Measurements from ENCODE around the gene BAMBI.

The BAMBI gene

GRCh38 chr10:28709001-28709710 is 31.8 kb downstream of the BAMBI start:
- no peak for DNase-seq

GRCh38 chr10:28710202-28710886 is 33.0 kb downstream of the BAMBI start:
- no peak for DNase-seq

GRCh38 chr10:28711041-28711440 is 33.7 kb downstream of the BAMBI start:
- DNase-seq: no peak

GRCh38 chr10:28711776-28712175 is 34.5 kb downstream of the BAMBI start:
- no peak for DNase-seq

- DNase-seq: no peak
Observed at GRCh38 chr10:28713626-28714352, 36.5 kb downstream of the BAMBI start.

GRCh38 chr10:28714401-28715053 is 37.2 kb downstream of the BAMBI start:
- no peak for DNase-seq

- DNase-seq: no peak
Observed at GRCh38 chr10:28715246-28715645, 37.9 kb downstream of the BAMBI start.

- no peak for DNase-seq
Observed at GRCh38 chr10:28715757-28716156, 38.4 kb downstream of the BAMBI start.

GRCh38 chr10:28716748-28717147 is 39.4 kb downstream of the BAMBI start:
- DNase-seq: no peak

GRCh38 chr10:28717656-28718201 is 40.4 kb downstream of the BAMBI start:
- DNase-seq: no peak

GRCh38 chr10:28719789-28720436 is 42.6 kb downstream of the BAMBI start:
- DNase-seq: no peak

- no peak for DNase-seq
Observed at GRCh38 chr10:28721318-28721951, 44.1 kb downstream of the BAMBI start.

GRCh38 chr10:28722065-28722803 is 44.9 kb downstream of the BAMBI start:
- DNase-seq: no peak

GRCh38 chr10:28728366-28728765 is 51.0 kb downstream of the BAMBI start:
- DNase-seq: no peak

- DNase-seq: no peak
Observed at GRCh38 chr10:28730031-28730778, 52.9 kb downstream of the BAMBI start.

- DNase-seq: no peak
Observed at GRCh38 chr10:28732091-28732490, 54.8 kb downstream of the BAMBI start.
